HG03280 (cell line): Measurements from ENCODE around the gene PAX5.

ENCODE experiments used
- ATAC-seq: cut with Tn5 transposase; IDR thresholded peaks from one replicate; pipeline ENCODE4 v1.9.1; 2021; ENCODE audit warnings: mild to moderate bottlenecking, moderate library complexity; ENCODE audit not compliant: unreplicated experiment

The PAX5 gene

GRCh38 chr9:36903541-36904435, 130.3 kb downstream of the PAX5 start:
- no peak for ATAC-seq

GRCh38 chr9:36902861-36903524, 131.1 kb downstream of the PAX5 start:
- ATAC-seq, result no peak

- no peak for ATAC-seq
Measured at GRCh38 chr9:36902080-36902716, 131.9 kb downstream of the PAX5 start.

- no peak for ATAC-seq
Measured at GRCh38 chr9:36901528-36901927, 132.5 kb downstream of the PAX5 start.

GRCh38 chr9:36900856-36901220, 133.2 kb downstream of the PAX5 start:
- no peak for ATAC-seq

- no peak for ATAC-seq
Measured at GRCh38 chr9:36900136-36900855, 133.8 kb downstream of the PAX5 start.

- no peak for ATAC-seq
Measured at GRCh38 chr9:36899406-36899805, 134.7 kb downstream of the PAX5 start.

GRCh38 chr9:36898431-36899020, 135.5 kb downstream of the PAX5 start:
- no peak for ATAC-seq

- ATAC-seq, result no peak
Measured at GRCh38 chr9:36897478-36897877, 136.6 kb downstream of the PAX5 start.

GRCh38 chr9:36897019-36897418, 137.0 kb downstream of the PAX5 start:
- no peak for ATAC-seq

GRCh38 chr9:36896296-36896695, 137.8 kb downstream of the PAX5 start:
- no peak for ATAC-seq

- no peak for ATAC-seq
Measured at GRCh38 chr9:36895744-36896260, 138.3 kb downstream of the PAX5 start.

GRCh38 chr9:36894695-36895310, 139.3 kb downstream of the PAX5 start:
- ATAC-seq, result no peak

GRCh38 chr9:36893911-36894310, 140.2 kb downstream of the PAX5 start:
- ATAC-seq, result no peak

GRCh38 chr9:36893184-36893583, 140.9 kb downstream of the PAX5 start:
- ATAC-seq, result no peak

GRCh38 chr9:36892279-36892678, 141.8 kb downstream of the PAX5 start:
- no peak for ATAC-seq

- no peak for ATAC-seq
Measured at GRCh38 chr9:36891341-36891811, 142.7 kb downstream of the PAX5 start.

- ATAC-seq, result no peak
Measured at GRCh38 chr9:36889844-36890243, 144.2 kb downstream of the PAX5 start.

- ATAC-seq, result no peak
Measured at GRCh38 chr9:36888551-36888950, 145.5 kb downstream of the PAX5 start.

- no peak for ATAC-seq
Measured at GRCh38 chr9:36884721-36885120, 149.3 kb downstream of the PAX5 start.
